K562 (cell line): ENCODE data around the gene CXCL17. TPM values are rescaled to one million over a fixed set of nuclear protein-coding genes. Genes with fewer than 3 reads are reported as not detected.
"Not testable (repeated sequence)": the region's sequence is repeated elsewhere in the genome, so short reads cannot be mapped to it uniquely, and the experiment has no call there.

ENCODE experiments used
- ATAC-seq: fragments of 200-7000 bp; cut with Tn5 transposase; 3 replicates; pipeline ENCODE4 v1.9.1; 2020; ENCODE audit warnings: moderate library complexity
- BruUV-seq: library from RNA; stranded (reverse); fragments of 400-500 nt; replicated peaks from 2 replicates; lab custom pipeline; 2021; lab: Mats Ljungman, UMichigan
- CTCF ChIA-PET: fragments of 300-600 bp; formaldehyde crosslinking; extraction: SDS; loops from one replicate; lab custom pipeline; 2021; ENCODE audit warnings: low intra/inter-chr PET ratio; lab: Yijun Ruan, JAX
- POLR2A ChIA-PET: fragments of 300-600, 350-650 bp; sonication (Branson Sonifier 250); formaldehyde crosslinking; extraction: SDS; loops from one replicate; lab custom pipeline; 2021; ENCODE audit warnings: antibody characterized with exemption, inconsistent platforms; lab: Yijun Ruan, JAX
- DNase-seq, 4 experiments: peaks; one replicate each; pipeline versions ENCODE4 v3.0.0 to v3.0.0-alpha.2; 2011 to 2018; ENCODE audit warnings: low spot score in 3 of 4, mixed read lengths in 3 of 4; ENCODE audit errors: extremely low read depth in 1 of 4
- FAIRE-seq: peaks from 2 replicates; lab custom pipeline; 2011; peaks lifted over from hg19 to GRCh38; lab: Jason Lieb, UNC
- H2AFZ ChIP-seq: 2 replicates; pipeline ENCODE4 v1.6.0; 2011; ENCODE audit warnings: low read depth, low read length, control low read depth, inconsistent platforms
- H3K27ac ChIP-seq: fragments of 200-600 bp; 3 replicates; pipeline ENCODE4 v1.8.0; 2011; ENCODE audit warnings: low read depth, mild to moderate bottlenecking, control low read depth, inconsistent platforms, low read length, moderate library complexity, mixed read lengths; ENCODE audit errors: extremely low read depth
- H3K27me3 ChIP-seq, 2 experiments: fragments of 300-600 bp in 1 of 2; 2 replicates in 1 of 2; 3 replicates in 1 of 2; pipeline versions ENCODE4 v1.6.0 to v1.8.0; 2011; ENCODE audit warnings: inconsistent platforms in 2 of 2, low read length in 2 of 2, mild to moderate bottlenecking in 1 of 2, mixed read lengths in 1 of 2, moderate library complexity in 1 of 2; ENCODE audit not compliant: control insufficient read depth in 2 of 2, insufficient read depth in 2 of 2
- H3K36me3 ChIP-seq: fragments of 300-600 bp; 3 replicates; pipeline ENCODE4 v1.8.0; 2011; ENCODE audit warnings: mild to moderate bottlenecking, low read length, inconsistent platforms; ENCODE audit not compliant: control insufficient read depth, insufficient read depth
- H3K4me1 ChIP-seq, 2 experiments: fragments of 200-600 bp in 1 of 2; replicated peaks in 1 of 2; 2 replicates in 1 of 2; 3 replicates in 1 of 2; pipeline versions ENCODE4 v1.5.1 to v1.8.0; 2011; ENCODE audit warnings: inconsistent platforms in 2 of 2, low read length in 2 of 2, mild to moderate bottlenecking in 1 of 2, mixed read lengths in 1 of 2, moderate library complexity in 1 of 2; ENCODE audit not compliant: control insufficient read depth in 2 of 2, insufficient read depth in 2 of 2
- H3K4me2 ChIP-seq: 2 replicates; pipeline ENCODE4 v1.6.1; 2011; ENCODE audit warnings: low read length, control low read depth, inconsistent platforms, mixed read lengths; ENCODE audit not compliant: insufficient read depth
- H3K4me3 ChIP-seq: fragments of 200-600 bp; sonication (generic), shearing (Covaris generic); 2 replicates; pipeline ENCODE4 v1.5.1; 2016; ENCODE audit warnings: control low read depth, inconsistent platforms
- H3K79me2 ChIP-seq: fragments of 200-600 bp; 3 replicates; pipeline ENCODE4 v1.8.0; 2011; ENCODE audit warnings: low read length, inconsistent platforms; ENCODE audit not compliant: control insufficient read depth, insufficient read depth
- H3K9ac ChIP-seq, 2 experiments: 2 replicates each; pipeline versions ENCODE4 v1.6.0 to v1.6.1; 2011; ENCODE audit warnings: low read depth in 2 of 2, low read length in 2 of 2, control low read depth in 1 of 2, inconsistent platforms in 1 of 2, mild to moderate bottlenecking in 1 of 2, mixed read lengths in 1 of 2; ENCODE audit not compliant: insufficient read depth in 1 of 2
- H3K9me1 ChIP-seq: one replicate; pipeline ENCODE4 v1.6.0; 2011; ENCODE audit warnings: inconsistent platforms, mild to moderate bottlenecking, low read length, moderate library complexity; ENCODE audit not compliant: control insufficient read depth, insufficient read depth
- H3K9me3 ChIP-seq: replicated peaks from 2 replicates; pipeline ENCODE4 v1.5.1; 2011; ENCODE audit warnings: low read depth, low read length, inconsistent platforms; ENCODE audit not compliant: control insufficient read depth, insufficient read depth
- H4K20me1 ChIP-seq: replicated peaks from 2 replicates; pipeline ENCODE4 v1.6.1; 2011; ENCODE audit warnings: low read length, inconsistent platforms, mixed read lengths; ENCODE audit not compliant: control insufficient read depth, insufficient read depth
- EP300 ChIP-seq: IDR thresholded peaks from 2 replicates; pipeline ENCODE4 v1.6.1; 2012; ENCODE audit warnings: low read length, improper control_type of control experiment
- HNRNPK ChIP-seq: fragments of 200-400 bp; formaldehyde crosslinking; IDR thresholded peaks from one replicate; pipeline ENCODE4 v1.6.1; 2018; ENCODE audit warnings: mild to moderate bottlenecking, low read depth, low read length; ENCODE audit not compliant: poor library complexity, severe bottlenecking
- KLF6 ChIP-seq: fragments of 250-450 bp; sonication (Bioruptor Pico); IDR thresholded peaks from 2 replicates; pipeline ENCODE4 v1.4.0; 2020; ENCODE audit warnings: mild to moderate bottlenecking, moderate library complexity, borderline replicate concordance
- WGBS: fragments of 100-300 bp; shearing (Covaris generic); methylation state at CpG from one replicate; pipeline ENCODE4 v1.1.6; 2016; ENCODE audit warnings: low coverage, mixed read lengths; ENCODE audit not compliant: insufficient coverage; ENCODE audit errors: missing lambda C conversion rate; 5-methylcytosine and 5-hydroxymethylcytosine counted together
- in situ Hi-C: fragments of 300-500 bp; cut with MboI; formaldehyde crosslinking; loops from 4 replicates; pipeline ENCODE4 v1.15.0; 2018; ENCODE audit warnings: inconsistent platforms, mixed read lengths
- intact Hi-C: fragments of 100-400 bp; cut with micrococcal nuclease; formaldehyde crosslinking; loops from 2 replicates; pipeline ENCODE4 v1.14.2; 2022
- polyA plus RNA-seq, 8 experiments: library from polyadenylated mRNA; depleted of rRNA in 4 of 8; stranded (reverse) in 5 of 8; unstranded in 3 of 8; fragments of >200 nt; fragmentation: Nextera tagmentation in 2 of 8; fragmentation: Illumina TruSeq in 1 of 8; extraction: Ambion mirVana in 2 of 8; extraction: Trizol in 1 of 8; gene quantifications; 2 replicates each; pipeline versions ENCODE4 v1.2.1 to v1.2.3, GENCODE V29; 2011 to 2014; ENCODE audit warnings: inconsistent platforms in 1 of 8, missing spikeins in 1 of 8
- total RNA-seq, 7 experiments: library from RNA; depleted of rRNA in 6 of 7; stranded (reverse); fragments of >200 nt in 6 of 7; fragmentation: Illumina TruSeq in 2 of 7; extraction: Trizol in 2 of 7; gene quantifications; 2 replicates each; pipeline versions ENCODE4 v1.2.1 to v1.2.3, GENCODE V29; 2011 to 2021; ENCODE audit warnings: low replicate concordance in 1 of 7

CXCL17 gene
- total and polyA plus RNA-seq, 9 of the 15 experiments (the other 6 are each of a cell fraction or from before 2014, with no cell fraction given) = 0.10 to 0.15 TPM; not detected in 7

GRCh38 chr19:42461700-42462324, 19.1 kb upstream of the CXCL17 start (continued):
- TF ChIP-seq EP300 (no peak), HNRNPK (no peak), KLF6 (CRISPR knock-in tag) (no peak)

GRCh38 chr19:42461231-42461630, 18.5 kb upstream of the CXCL17 start:
- intact Hi-C loops, H3K9me1 ChIP-seq, H3K9me3 ChIP-seq, H3K9ac ChIP-seq, H2AFZ ChIP-seq, CTCF ChIA-PET, H3K36me3 ChIP-seq, H3K79me2 ChIP-seq, ATAC-seq, BruUV-seq, H3K27ac ChIP-seq, H3K4me1 ChIP-seq, H3K4me2 ChIP-seq, H3K4me3 ChIP-seq, POLR2A ChIA-PET, FAIRE-seq, H4K20me1 ChIP-seq, DNase-seq, in situ Hi-C loops: not testable (repeated sequence)
- WGBS = 11% methylated on average over 8 of the region's 8 CpGs
- peaks cover 15 to 37% of the 10 kb centered on the region in 2 experiments; a peak in 4 of 5 replicates for H3K27me3 ChIP-seq
